Peyer's patch (tissue), 4 donors: ENCODE measurements around the gene ARPC1A.

Experiments
- CTCF ChIP-seq, 6 experiments: fragments of 450-650 bp in 4 of 6; fragments of 200-600 bp in 2 of 6; sonication (generic) in 1 of 6; IDR thresholded peaks; one replicate each; pipeline ENCODE4 v1.5.1; 2017 to 2019; ENCODE audit warnings: antibody characterized with exemption in 6 of 6, mild to moderate bottlenecking in 3 of 6, moderate library complexity in 1 of 6
- POLR2A ChIP-seq, 2 donors: fragments of 450-650 bp; IDR thresholded peaks; one replicate each; pipeline ENCODE4 v1.5.1; 2017; ENCODE audit warnings: antibody characterized with exemption in 2 of 2, mild to moderate bottlenecking in 2 of 2, moderate library complexity in 2 of 2

- no peak for TF ChIP-seq CTCF (IDR thresholded peaks at IDR 0.05)
- TF ChIP-seq POLR2A (IDR thresholded peaks at IDR 0.05), result no peak
Measured at GRCh38 chr7:99296471-99296870, 29.2 kb upstream of the ARPC1A start.
